T-cell (primary cell): ENCODE data around the gene TRIM31. TPM values are rescaled to one million over a fixed set of nuclear protein-coding genes. Genes with fewer than 3 reads are reported as not detected.
A peak's percentile ranks its signal among the peaks of the same experiment; 100 is the strongest.

Source experiments
- ATAC-seq, 4 experiments: fragments of 200-7000 bp in 3 of 4; fragments of 150-1000 bp in 1 of 4; cut with Tn5 transposase; replicated peaks in 1 of 4; 1 replicate in 3 of 4; 2 replicates in 1 of 4; pipeline ENCODE4 v1.10.0; 2021; ENCODE audit warnings: moderate library complexity in 3 of 4, mild to moderate bottlenecking in 2 of 4, moderate number of reproducible peaks in 1 of 4
- CTCF ChIA-PET, 2 donors: fragments of 300-600 bp; sonication (Branson Sonifier 250); formaldehyde crosslinking; loops; one replicate each; lab custom pipeline; 2022; ENCODE audit warnings: antibody characterized with exemption in 2 of 2; lab: Charles Lee
- POLR2A ChIA-PET, 2 donors: fragments of 300-600 bp; sonication (Branson Sonifier 250); formaldehyde crosslinking; loops; one replicate each; lab custom pipeline; 2022; ENCODE audit warnings: antibody characterized with exemption in 2 of 2; lab: Charles Lee
- DNase-seq, 35 experiments: peaks; one replicate each; pipeline versions ENCODE4 v3.0.0 to v3.0.0-alpha.2; 2013 to 2023
- H3K27ac ChIP-seq: one replicate; pipeline ENCODE4 v1.5.1; 2013; ENCODE audit warnings: low read length
- H3K27me3 ChIP-seq, 2 experiments: replicated peaks in 1 of 2; 1 replicate in 1 of 2; 2 replicates in 1 of 2; pipeline versions ENCODE4 v1.6.1 to v1.7.0; 2013; ENCODE audit warnings: low read length in 1 of 2, mixed read lengths in 1 of 2; ENCODE audit not compliant: control insufficient read depth in 2 of 2, insufficient read depth in 2 of 2; ENCODE audit errors: extremely low read depth in 1 of 2
- H3K36me3 ChIP-seq, 2 donors: 1 replicate in 1 of 2; 2 replicates in 1 of 2; pipeline versions ENCODE4 v1.6.1 to v1.7.0; 2013; ENCODE audit warnings: low read length in 1 of 2; ENCODE audit not compliant: control insufficient read depth in 2 of 2, insufficient read depth in 1 of 2; ENCODE audit errors: extremely low read depth in 1 of 2
- H3K4me1 ChIP-seq, 2 experiments: 1 replicate in 1 of 2; 2 replicates in 1 of 2; pipeline versions ENCODE4 v1.6.1 to v1.7.0; 2013; ENCODE audit warnings: low read length in 2 of 2, mixed read lengths in 1 of 2; ENCODE audit not compliant: insufficient read depth in 2 of 2, control insufficient read depth in 1 of 2; ENCODE audit errors: extremely low read depth in 1 of 2
- H3K4me3 ChIP-seq, 2 donors: 1 replicate in 1 of 2; 2 replicates in 1 of 2; pipeline versions ENCODE4 v1.5.1 to v1.7.0; 2013; ENCODE audit warnings: mild to moderate bottlenecking in 2 of 2, low read length in 1 of 2, moderate library complexity in 1 of 2; ENCODE audit not compliant: control insufficient read depth in 1 of 2; ENCODE audit errors: extremely low read depth in 1 of 2
- H3K9me3 ChIP-seq: 2 replicates; pipeline ENCODE4 v1.7.0; 2013
- H3K27ac Mint-ChIP-seq, 2 donors: one replicate each; pipeline ENCODE4 v1.8.0; 2020 to 2021; ENCODE audit warnings: mild to moderate bottlenecking in 2 of 2, mixed read lengths in 2 of 2
- H3K27me3 Mint-ChIP-seq, 2 donors: one replicate each; pipeline ENCODE4 v1.8.0; 2021 to 2022; ENCODE audit warnings: mixed read lengths in 2 of 2
- H3K36me3 Mint-ChIP-seq: one replicate; pipeline ENCODE4 v1.8.0; 2021; ENCODE audit warnings: mixed read lengths
- H3K4me1 Mint-ChIP-seq, 3 donors: one replicate each; pipeline ENCODE4 v1.8.0; 2020 to 2022; ENCODE audit warnings: mixed read lengths in 3 of 3, mild to moderate bottlenecking in 1 of 3
- H3K4me3 Mint-ChIP-seq, 3 donors: one replicate each; pipeline ENCODE4 v1.8.0; 2020 to 2022; ENCODE audit warnings: mild to moderate bottlenecking in 3 of 3, mixed read lengths in 3 of 3, moderate library complexity in 3 of 3
- H3K9me3 Mint-ChIP-seq, 3 donors: one replicate each; pipeline ENCODE4 v1.8.0; 2020 to 2022; ENCODE audit warnings: mixed read lengths in 3 of 3
- WGBS: methylation state at CpG from one replicate; pipeline ENCODE4 v1.1.5; 2013; ENCODE audit warnings: missing lambda C conversion rate; ENCODE audit not compliant: insufficient coverage; 5-methylcytosine and 5-hydroxymethylcytosine counted together
- total RNA-seq, 35 experiments: library from RNA in 6 of 35; stranded (reverse) in 6 of 35; fragments of 120-200 nt in 1 of 35; gene quantifications; one replicate each; pipeline versions ENCODE4 v1.2.1 to v1.2.4 and lab custom pipeline; 2013 to 2026

The TRIM31 gene
- total RNA-seq (under 1 TPM in 1 of 5 donors, not detected in 4; 0.44 TPM), total RNA-seq (lab: John Stamatoyannopoulos, UW) (0 to 1.3 (median 0.14) reads per million in 29 experiments)
- 0.13 TPM for total RNA-seq (2013)

DNA sequence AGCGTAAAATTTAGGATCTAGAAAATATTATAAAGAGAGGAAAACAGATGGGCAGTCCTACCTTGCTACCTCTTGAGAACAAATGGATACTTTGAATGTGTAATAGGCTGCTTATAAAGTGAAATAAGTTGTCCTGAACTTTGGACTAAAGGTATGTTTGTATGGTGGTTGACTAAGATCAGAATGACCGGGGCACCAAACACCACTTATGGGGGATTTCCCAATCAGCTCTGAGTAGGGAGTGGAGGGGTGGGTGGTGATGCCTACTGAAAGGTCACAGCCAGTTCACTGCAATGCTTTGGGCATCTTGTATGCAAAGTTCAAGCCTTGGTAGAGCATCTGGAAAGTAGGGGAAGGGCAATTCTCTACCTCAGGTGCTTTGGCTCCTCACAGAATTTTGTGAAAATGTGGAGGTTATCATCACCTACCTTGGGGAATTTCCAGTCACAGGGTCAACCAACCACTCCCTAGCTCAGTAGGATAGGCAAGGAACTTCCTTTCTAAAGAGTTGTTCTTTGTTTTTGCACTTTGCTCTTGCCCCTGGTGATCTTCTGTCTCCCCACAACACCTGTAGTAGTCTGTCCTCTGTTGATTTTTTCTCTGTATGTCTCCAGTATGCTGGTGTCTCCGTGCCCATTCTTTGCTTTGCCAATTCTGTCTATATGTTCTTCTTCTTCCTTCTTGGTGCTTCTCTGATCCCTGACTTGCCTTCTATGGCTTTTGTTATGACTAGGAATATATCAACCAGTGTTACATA, at the start of gene TRIM31:
Gene TRIM31, minus strand, starts transcription at position 88 of the 757 bp plus-strand sequence. CDS start 285 bp downstream, outside the sequence.
- DNase-seq (no peak), ATAC-seq (peak in 1 of 4 experiments; percentile 18)
- ChIA-PET POLR2A (no interaction called here), CTCF (no interaction called here)
- H3K27me3 ChIP-seq, result peaks cover 13 to 36% of the 10 kb centered on the region in 2 experiments
- no peaks in the 10 kb centered on the region for H3K4me1 ChIP-seq
- H3K36me3 Mint-ChIP-seq, result no peaks in the 10 kb centered on the region
- no peaks in the 10 kb centered on the region for H3K9me3 Mint-ChIP-seq
- 25% methylated on average over 1 of the region's 3 CpGs for WGBS
- no peak within 1 kb of the TSS for H3K4me3 ChIP-seq
- peaks cover 0 to 8% (median 4%) of the 10 kb centered on the region in 3 donors for H3K4me1 Mint-ChIP-seq
- H3K27me3 Mint-ChIP-seq, result peaks cover 45 to 65% of the 10 kb centered on the region in 2 donors
- H3K27ac ChIP-seq, result no peak within 1 kb of the TSS
- H3K27ac Mint-ChIP-seq, result no peak within 1 kb of the TSS
- H3K9me3 ChIP-seq, result no peaks in the 10 kb centered on the region
- H3K4me3 Mint-ChIP-seq, result no peak within 1 kb of the TSS
- no peaks in the 10 kb centered on the region for H3K36me3 ChIP-seq

DNA sequence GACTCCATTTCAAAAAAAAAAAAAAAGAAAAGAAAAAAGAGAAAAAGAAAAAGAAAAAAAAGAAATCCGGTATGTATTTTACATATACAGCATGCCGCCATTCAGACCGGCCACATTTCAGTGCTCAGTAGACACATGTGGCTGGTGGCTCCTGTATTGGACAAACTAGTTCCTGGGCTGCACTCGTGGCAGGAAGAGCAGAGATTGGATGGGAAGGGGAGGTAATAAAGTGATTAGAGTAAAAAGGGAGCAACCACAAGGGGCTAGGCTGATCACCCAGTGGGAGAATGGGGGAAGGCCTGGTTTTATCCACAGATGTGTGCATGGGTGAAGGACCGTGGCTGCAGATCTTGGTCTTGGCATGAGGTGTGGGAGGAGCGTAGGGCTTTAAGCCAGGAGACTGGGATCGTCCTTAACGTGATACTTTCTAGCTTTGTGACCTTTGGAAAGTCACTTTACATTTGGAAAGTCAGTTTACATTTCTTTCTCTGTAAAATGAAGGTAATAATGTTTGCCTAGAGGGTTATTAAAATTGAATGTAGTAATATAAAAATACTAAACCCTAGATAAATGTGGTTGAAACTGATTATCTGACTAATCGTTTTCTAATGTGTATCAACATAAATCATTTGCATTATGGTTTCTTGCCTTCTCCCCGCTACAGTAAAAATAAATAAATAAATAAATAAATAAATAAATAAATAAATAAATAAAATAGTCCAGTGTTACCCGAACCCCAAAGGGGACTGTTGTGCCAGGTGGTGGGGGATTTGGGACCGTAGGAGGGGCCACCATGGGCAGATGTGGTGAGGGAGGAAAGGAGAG, 49.6 kb upstream of the TRIM31 start:
- H3K36me3 Mint-ChIP-seq, result no peaks in the 10 kb centered on the region
- Histone ChIP-seq H3K27ac (no peak overlapping the region), H3K4me3 (no peak overlapping the region), H3K36me3 (no peaks in the 10 kb centered on the region), H3K9me3 (no peaks in the 10 kb centered on the region), H3K4me1 (peaks cover 0 to 8% of the 10 kb centered on the region in 2 experiments), H3K27me3 (peaks cover 0 to 26% of the 10 kb centered on the region in 2 experiments)
- peaks cover 19 to 20% of the 10 kb centered on the region in 2 donors for H3K27me3 Mint-ChIP-seq
- H3K27ac Mint-ChIP-seq, result no peak overlapping the region
- no peaks in the 10 kb centered on the region for H3K9me3 Mint-ChIP-seq
- CTCF ChIA-PET, result no interaction called here
- ATAC-seq, result no peak
- no peak overlapping the region for H3K4me3 Mint-ChIP-seq
- WGBS, result 77% methylated on average over 6 of the region's 12 CpGs
- no peak for DNase-seq
- POLR2A ChIA-PET, result no interaction called here
- peaks cover 7 to 14% (median 12%) of the 10 kb centered on the region in 3 donors for H3K4me1 Mint-ChIP-seq

DNA sequence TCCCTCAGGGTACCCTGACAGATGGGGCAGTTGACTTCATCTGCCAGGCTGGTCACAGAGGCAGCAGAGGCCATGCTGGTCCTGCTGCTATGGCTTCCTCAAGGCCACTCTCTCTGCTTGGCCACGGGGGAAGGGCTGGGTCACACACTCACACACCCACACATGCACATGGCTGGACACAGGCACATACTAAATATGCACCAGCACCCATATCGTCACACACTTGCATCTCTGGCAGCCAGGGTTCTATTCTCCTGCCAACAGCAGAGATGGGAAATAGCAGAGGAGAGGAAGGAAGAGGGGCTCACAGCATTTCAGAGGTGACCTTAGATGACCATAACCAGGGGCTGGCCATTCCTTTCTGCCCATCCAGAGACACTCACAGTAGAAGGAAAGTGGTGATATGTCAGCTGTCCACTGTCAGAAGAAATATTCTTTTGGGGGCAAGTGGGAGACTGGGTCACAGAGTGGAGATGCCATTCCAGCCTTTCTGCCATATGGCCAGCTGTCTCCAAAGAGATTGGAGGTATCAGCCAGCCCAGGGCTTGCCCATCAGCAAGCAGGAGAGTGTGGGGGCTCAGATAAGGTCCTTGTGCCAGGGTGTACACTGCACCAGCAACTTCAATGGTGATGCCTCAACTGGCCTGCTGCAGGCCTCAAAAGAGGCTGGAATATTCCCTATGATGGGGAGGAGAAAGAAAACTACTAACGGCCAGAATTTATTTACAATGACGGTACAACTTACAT, 48.1 kb upstream of the TRIM31 start, which contains the start of gene TRIM10:
Gene TRIM10, minus strand, starts transcription at position 427 of the 747 bp plus-strand sequence. Its CDS starts 353 bp downstream, at position 74.
- WGBS, result no CpG with 5 or more reads among the region's 4 CpGs
- H3K9me3 Mint-ChIP-seq, result no peaks in the 10 kb centered on the region
- H3K4me1 Mint-ChIP-seq, result peaks cover 7 to 10% (median 10%) of the 10 kb centered on the region in 3 donors
- H3K4me3 Mint-ChIP-seq, result no peak within 1 kb of the TSS
- Histone ChIP-seq H3K4me1 (peaks cover 0 to 8% of the 10 kb centered on the region in 2 experiments), H3K4me3 (no peak within 1 kb of the TSS), H3K27me3 (peaks cover 0 to 26% of the 10 kb centered on the region in 2 experiments), H3K27ac (no peak within 1 kb of the TSS), H3K36me3 (no peaks in the 10 kb centered on the region), H3K9me3 (no peaks in the 10 kb centered on the region)
- DNase-seq, result no peak
- H3K27ac Mint-ChIP-seq, result no peak within 1 kb of the TSS
- peaks cover 18 to 24% of the 10 kb centered on the region in 2 donors for H3K27me3 Mint-ChIP-seq
- H3K36me3 Mint-ChIP-seq, result no peaks in the 10 kb centered on the region
- ATAC-seq, result no peak
- CTCF ChIA-PET, result no interaction called here
- POLR2A ChIA-PET, result interaction anchor here in 1 of 2 donors (0.6 kb wide), 1 partner anchor 540 kb away, joined by 5 read pairs; no protein-coding TSS in a partner anchor

GRCh38 chr6:30160008-30160784, 47.3 kb upstream of the TRIM31 start:
- H3K27me3 Mint-ChIP-seq, result peaks cover 22 to 27% of the 10 kb centered on the region in 2 donors
- peaks cover 0 to 8% of the 10 kb centered on the region in 2 experiments for H3K4me1 ChIP-seq
- POLR2A ChIA-PET, result no interaction called here
- H3K36me3 Mint-ChIP-seq, result no peaks in the 10 kb centered on the region
- no peak for ATAC-seq
- no peak overlapping the region for H3K27ac ChIP-seq
- H3K27me3 ChIP-seq, result peaks cover 0 to 29% of the 10 kb centered on the region in 2 experiments
- H3K27ac Mint-ChIP-seq, result no peak overlapping the region
- WGBS, result 93% methylated on average over 15 of the region's 17 CpGs
- H3K9me3 Mint-ChIP-seq, result no peaks in the 10 kb centered on the region
- CTCF ChIA-PET, result interaction anchor here in 1 of 2 donors (0.6 kb wide), 1 partner anchor 15 kb away, joined by 3 read pairs; no protein-coding TSS in a partner anchor
- H3K4me1 Mint-ChIP-seq, result peaks cover 7 to 10% (median 10%) of the 10 kb centered on the region in 3 donors
- DNase-seq, result no peak
- H3K36me3 ChIP-seq, result no peaks in the 10 kb centered on the region
- no peak overlapping the region for H3K4me3 ChIP-seq
- no peaks in the 10 kb centered on the region for H3K9me3 ChIP-seq
- H3K4me3 Mint-ChIP-seq, result no peak overlapping the region

DNA sequence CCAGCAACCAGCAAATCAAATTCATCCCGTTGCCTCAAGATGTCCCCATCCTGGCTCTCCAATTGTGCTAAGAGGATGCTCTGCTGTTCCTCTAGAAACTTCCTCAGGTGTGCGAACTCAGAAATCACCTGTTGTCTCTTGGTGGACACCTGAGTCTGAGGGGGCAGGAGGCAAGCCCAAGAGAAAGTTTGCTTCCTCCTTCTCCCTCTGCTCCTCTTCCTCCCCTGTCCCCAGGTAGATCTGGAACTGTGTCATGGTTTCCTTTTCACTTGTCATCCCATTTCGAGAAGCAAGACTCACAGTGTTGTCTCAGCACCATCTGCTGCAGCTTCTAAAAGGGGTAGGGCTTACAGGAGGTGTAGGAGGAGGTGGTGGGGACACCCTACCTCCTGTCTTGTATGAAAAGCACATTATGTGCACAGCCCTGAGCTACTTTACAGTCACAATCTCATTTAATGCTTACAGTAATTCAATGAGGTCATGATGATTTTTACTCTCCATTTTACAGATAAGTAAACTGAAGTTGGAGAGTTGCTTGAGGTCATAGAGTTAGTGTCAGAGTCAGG, 45.7 kb upstream of the TRIM31 start:
- CTCF ChIA-PET, result no interaction called here
- no peak overlapping the region for H3K27ac Mint-ChIP-seq

More for the DNA sequence above, 45.7 kb upstream of the TRIM31 start:
- H3K36me3 Mint-ChIP-seq, result no peaks in the 10 kb centered on the region
- H3K4me1 Mint-ChIP-seq, result peaks cover 5 to 10% (median 10%) of the 10 kb centered on the region in 3 donors
- H3K4me3 Mint-ChIP-seq, result no peak overlapping the region
- DNase-seq, result no peak
- no peaks in the 10 kb centered on the region for H3K9me3 Mint-ChIP-seq
- Histone ChIP-seq H3K9me3 (no peaks in the 10 kb centered on the region), H3K4me1 (peaks cover 0 to 8% of the 10 kb centered on the region in 2 experiments), H3K27ac (no peak overlapping the region), H3K4me3 (no peak overlapping the region), H3K27me3 (peaks cover 0 to 33% of the 10 kb centered on the region in 2 experiments), H3K36me3 (no peaks in the 10 kb centered on the region)
- peaks cover 29 to 31% of the 10 kb centered on the region in 2 donors for H3K27me3 Mint-ChIP-seq
- no peak for ATAC-seq
- WGBS, result no CpG with 5 or more reads among the region's 3 CpGs
- POLR2A ChIA-PET, result interaction anchor here in 1 of 2 donors (0.5 kb wide), 1 partner anchor 34 kb away, joined by 3 read pairs; no protein-coding TSS in a partner anchor
